Endodermal cell (in vitro differentiated cells): ENCODE data around the gene CCDC14. TPM values are rescaled to one million over a fixed set of nuclear protein-coding genes. Genes with fewer than 3 reads are reported as not detected.

ENCODE experiments used
- DNase-seq: peaks from one replicate; pipeline ENCODE4 v3.0.0-alpha.2; 2017
- H3K27ac ChIP-seq: 2 replicates; pipeline ENCODE4 v1.5.1; 2013; ENCODE audit warnings: mild to moderate bottlenecking, low read depth, low read length, moderate library complexity
- H3K27me3 ChIP-seq: 2 replicates; pipeline ENCODE4 v1.6.1; 2013; ENCODE audit warnings: mild to moderate bottlenecking, low read length, moderate library complexity; ENCODE audit not compliant: insufficient read depth, control insufficient read depth, poor library complexity, severe bottlenecking
- H3K36me3 ChIP-seq: 2 replicates; pipeline ENCODE4 v1.7.0; 2013; ENCODE audit warnings: mild to moderate bottlenecking, low read length, moderate library complexity; ENCODE audit not compliant: control insufficient read depth, insufficient read depth
- H3K4me1 ChIP-seq: one replicate; pipeline ENCODE4 v1.7.0; 2013; ENCODE audit warnings: low read length; ENCODE audit not compliant: control insufficient read depth, insufficient read depth
- H3K4me3 ChIP-seq: 2 replicates; pipeline ENCODE4 v1.5.1; 2013; ENCODE audit warnings: mild to moderate bottlenecking, low read length, moderate library complexity
- H3K9ac ChIP-seq: 2 replicates; pipeline ENCODE4 v1.6.1; 2013; ENCODE audit warnings: mild to moderate bottlenecking, low read length, moderate library complexity; ENCODE audit not compliant: poor library complexity, severe bottlenecking; ENCODE audit errors: extremely low read depth
- H3K9me3 ChIP-seq: 2 replicates; pipeline ENCODE4 v1.6.1; 2013; ENCODE audit warnings: mild to moderate bottlenecking, low read length, moderate library complexity; ENCODE audit not compliant: control insufficient read depth
- H3K27ac Mint-ChIP-seq: 2 replicates; pipeline ENCODE4 v1.8.0; 2020; ENCODE audit warnings: mixed read lengths
- H3K27me3 Mint-ChIP-seq: 2 replicates; pipeline ENCODE4 v1.8.0; 2021; ENCODE audit warnings: mild to moderate bottlenecking, mixed read lengths; ENCODE audit not compliant: insufficient read depth
- H3K36me3 Mint-ChIP-seq: 2 replicates; pipeline ENCODE4 v1.8.0; 2020; ENCODE audit warnings: low read depth, mixed read lengths
- H3K4me1 Mint-ChIP-seq: 2 replicates; pipeline ENCODE4 v1.8.0; 2020; ENCODE audit warnings: mixed read lengths
- H3K4me3 Mint-ChIP-seq: 2 replicates; pipeline ENCODE4 v1.8.0; 2020; ENCODE audit warnings: mild to moderate bottlenecking, moderate library complexity, mixed read lengths
- H3K9me3 Mint-ChIP-seq: 2 replicates; pipeline ENCODE4 v1.8.0; 2020; ENCODE audit warnings: mild to moderate bottlenecking, mixed read lengths
- WGBS, 2 experiments: methylation state at CpG; one replicate each; pipeline versions ENCODE4 v1.1.5 to v1.1.7; 2013; ENCODE audit warnings: missing lambda C conversion rate in 2 of 2, mixed read lengths in 1 of 2; ENCODE audit not compliant: insufficient coverage in 1 of 2, insufficient read length in 1 of 2; 5-methylcytosine and 5-hydroxymethylcytosine counted together
- total RNA-seq, 2 donors: library from RNA; stranded (reverse); fragmentation: NEBNext Ultra II Directional in 1 of 2; extraction: Animal tissue kit (Norgen Biotek cat#: 25700) in 1 of 2; gene quantifications; 2 replicates in 1 of 2; 3 replicates in 1 of 2; pipeline ENCODE4 v1.2.1, GENCODE V29; 2021
- TF ChIP-seq, protein P1 (sequence below): fragments of 200-600 bp; sonication (generic); conservative IDR thresholded peaks from 2 replicates; pipeline ENCODE4 v1.5.0; 2021; ENCODE audit warnings: antibody characterized with exemption, mild to moderate bottlenecking

CCDC14 gene
- total RNA-seq, 2 donors from 2014 or later: 88.3 to 99.4 TPM

DNA sequence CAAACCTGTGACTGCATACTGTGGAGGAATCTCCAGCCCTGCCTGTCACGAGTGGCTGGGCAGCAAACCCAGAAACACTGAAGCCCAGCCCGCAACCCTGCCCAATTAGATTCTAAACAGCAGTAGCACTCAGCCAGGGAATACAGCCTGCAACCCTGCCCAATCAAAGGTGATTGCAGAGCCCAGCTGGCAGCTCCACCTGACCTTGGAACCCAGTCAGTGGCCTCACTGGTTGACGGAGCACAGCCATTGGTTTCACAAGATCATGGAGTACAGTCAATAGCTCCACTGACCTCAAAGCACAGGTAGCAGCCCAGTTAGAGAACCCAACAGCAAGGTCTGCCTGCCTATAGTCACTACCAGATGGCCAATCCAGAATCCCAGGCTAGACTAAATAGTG lies 41.7 kb downstream of the CCDC14 start:
- Mint-ChIP-seq H3K4me1 (no peaks in the 10 kb centered on the region), H3K27ac (no peak overlapping the region), H3K27me3 (no peaks in the 10 kb centered on the region), H3K9me3 (peaks cover 21% of the 10 kb centered on the region), H3K36me3 (peaks cover 73% of the 10 kb centered on the region), H3K4me3 (no peak overlapping the region)
- no peak overlapping the region for H3K27ac ChIP-seq
- peaks cover 34% of the 10 kb centered on the region for H3K9me3 ChIP-seq
- no peak for DNase-seq
- TF ChIP-seq, protein P1, sequence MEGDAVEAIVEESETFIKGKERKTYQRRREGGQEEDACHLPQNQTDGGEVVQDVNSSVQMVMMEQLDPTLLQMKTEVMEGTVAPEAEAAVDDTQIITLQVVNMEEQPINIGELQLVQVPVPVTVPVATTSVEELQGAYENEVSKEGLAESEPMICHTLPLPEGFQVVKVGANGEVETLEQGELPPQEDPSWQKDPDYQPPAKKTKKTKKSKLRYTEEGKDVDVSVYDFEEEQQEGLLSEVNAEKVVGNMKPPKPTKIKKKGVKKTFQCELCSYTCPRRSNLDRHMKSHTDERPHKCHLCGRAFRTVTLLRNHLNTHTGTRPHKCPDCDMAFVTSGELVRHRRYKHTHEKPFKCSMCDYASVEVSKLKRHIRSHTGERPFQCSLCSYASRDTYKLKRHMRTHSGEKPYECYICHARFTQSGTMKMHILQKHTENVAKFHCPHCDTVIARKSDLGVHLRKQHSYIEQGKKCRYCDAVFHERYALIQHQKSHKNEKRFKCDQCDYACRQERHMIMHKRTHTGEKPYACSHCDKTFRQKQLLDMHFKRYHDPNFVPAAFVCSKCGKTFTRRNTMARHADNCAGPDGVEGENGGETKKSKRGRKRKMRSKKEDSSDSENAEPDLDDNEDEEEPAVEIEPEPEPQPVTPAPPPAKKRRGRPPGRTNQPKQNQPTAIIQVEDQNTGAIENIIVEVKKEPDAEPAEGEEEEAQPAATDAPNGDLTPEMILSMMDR: no peak
- no peaks in the 10 kb centered on the region for H3K27me3 ChIP-seq
- H3K9ac ChIP-seq: no peak overlapping the region
- H3K4me1 ChIP-seq: no peaks in the 10 kb centered on the region
- peaks cover 84% of the 10 kb centered on the region for H3K36me3 ChIP-seq
- no peak overlapping the region for H3K4me3 ChIP-seq
- 92 to 100% methylated on average over 3 of the region's 3 CpGs for WGBS, 2 experiments

GRCh38 chr3:123914829-123915228 lies 46.2 kb downstream of the CCDC14 start:
- no peaks in the 10 kb centered on the region for H3K9me3 ChIP-seq
- no peaks in the 10 kb centered on the region for H3K27me3 ChIP-seq
- no peaks in the 10 kb centered on the region for H3K4me1 ChIP-seq
- no peak overlapping the region for H3K27ac ChIP-seq
- H3K27me3 Mint-ChIP-seq: no peaks in the 10 kb centered on the region
- TF ChIP-seq, protein P1: no peak
- no peak overlapping the region for H3K4me3 Mint-ChIP-seq
- WGBS, 2 experiments: 83 to 98% methylated on average over 4 to 5 of the region's 5 CpGs
- H3K4me1 Mint-ChIP-seq: no peaks in the 10 kb centered on the region
- no peak overlapping the region for H3K4me3 ChIP-seq
- H3K36me3 Mint-ChIP-seq: peaks cover 31% of the 10 kb centered on the region
- no peak overlapping the region for H3K27ac Mint-ChIP-seq
- H3K36me3 ChIP-seq: peaks cover 53% of the 10 kb centered on the region
- no peak overlapping the region for H3K9ac ChIP-seq
- H3K9me3 Mint-ChIP-seq: peaks cover 4% of the 10 kb centered on the region
- no peak for DNase-seq

GRCh38 chr3:123909785-123910184 lies 51.2 kb downstream of the CCDC14 start:
- Histone ChIP-seq H3K36me3 (peaks cover 13% of the 10 kb centered on the region), H3K9ac (no peak overlapping the region), H3K27ac (no peak overlapping the region), H3K27me3 (no peaks in the 10 kb centered on the region), H3K9me3 (no peaks in the 10 kb centered on the region), H3K4me1 (no peaks in the 10 kb centered on the region), H3K4me3 (no peak overlapping the region)
- Mint-ChIP-seq H3K9me3 (no peaks in the 10 kb centered on the region), H3K27me3 (no peaks in the 10 kb centered on the region), H3K4me1 (no peaks in the 10 kb centered on the region), H3K27ac (no peak overlapping the region), H3K4me3 (no peak overlapping the region), H3K36me3 (peaks cover 5% of the 10 kb centered on the region)
- no peak for DNase-seq
- 86 to 96% methylated on average over 1 to 2 of the region's 2 CpGs for WGBS, 2 experiments
- TF ChIP-seq, protein P1: no peak
